Measurements from ENCODE around the gene COL27A1.
A peak's percentile ranks its signal among the peaks of the same experiment; 100 is the strongest.

The COL27A1 gene

DNA sequence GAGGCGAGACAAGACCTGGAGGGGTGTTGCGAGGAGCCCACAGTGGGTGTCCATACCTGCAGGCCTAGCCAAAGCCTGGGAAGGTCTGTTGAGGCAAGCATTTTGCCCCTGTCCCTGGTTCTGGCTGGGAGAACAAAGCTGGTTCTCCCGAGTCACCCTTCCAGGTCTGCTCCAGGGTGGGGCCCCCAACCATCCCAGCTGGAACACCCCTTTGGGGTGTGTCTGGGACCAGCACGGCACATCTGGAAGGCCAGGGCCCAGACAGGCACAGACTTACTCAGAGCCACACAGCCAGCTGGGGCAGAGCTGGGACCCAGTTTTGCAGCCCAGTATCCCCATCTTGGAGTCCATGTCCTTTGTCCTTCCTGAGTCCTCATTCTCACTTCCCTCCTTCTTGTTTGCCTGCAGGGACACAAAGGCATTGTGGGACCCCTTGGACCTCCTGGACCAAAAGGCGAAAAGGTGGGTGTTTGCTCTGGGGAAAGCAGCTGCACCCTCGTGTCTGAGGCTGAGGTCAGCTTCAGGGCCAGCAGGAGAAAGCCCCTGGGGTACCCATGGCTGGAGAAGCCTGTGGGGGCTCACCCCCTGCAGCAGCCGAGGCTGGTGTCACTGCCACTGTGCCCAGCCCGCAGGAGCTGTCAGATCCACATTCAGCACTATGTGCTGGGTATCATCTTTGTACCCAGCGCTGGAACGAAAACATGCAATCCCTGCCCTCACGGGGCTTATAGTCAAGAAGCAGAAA, 129.2 kb downstream of the COL27A1 start:
- DNase-seq (ENCODE audit: low read depth): peak; percentile 19
- TF ChIP-seq, protein P1, sequence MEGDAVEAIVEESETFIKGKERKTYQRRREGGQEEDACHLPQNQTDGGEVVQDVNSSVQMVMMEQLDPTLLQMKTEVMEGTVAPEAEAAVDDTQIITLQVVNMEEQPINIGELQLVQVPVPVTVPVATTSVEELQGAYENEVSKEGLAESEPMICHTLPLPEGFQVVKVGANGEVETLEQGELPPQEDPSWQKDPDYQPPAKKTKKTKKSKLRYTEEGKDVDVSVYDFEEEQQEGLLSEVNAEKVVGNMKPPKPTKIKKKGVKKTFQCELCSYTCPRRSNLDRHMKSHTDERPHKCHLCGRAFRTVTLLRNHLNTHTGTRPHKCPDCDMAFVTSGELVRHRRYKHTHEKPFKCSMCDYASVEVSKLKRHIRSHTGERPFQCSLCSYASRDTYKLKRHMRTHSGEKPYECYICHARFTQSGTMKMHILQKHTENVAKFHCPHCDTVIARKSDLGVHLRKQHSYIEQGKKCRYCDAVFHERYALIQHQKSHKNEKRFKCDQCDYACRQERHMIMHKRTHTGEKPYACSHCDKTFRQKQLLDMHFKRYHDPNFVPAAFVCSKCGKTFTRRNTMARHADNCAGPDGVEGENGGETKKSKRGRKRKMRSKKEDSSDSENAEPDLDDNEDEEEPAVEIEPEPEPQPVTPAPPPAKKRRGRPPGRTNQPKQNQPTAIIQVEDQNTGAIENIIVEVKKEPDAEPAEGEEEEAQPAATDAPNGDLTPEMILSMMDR (IDR thresholded peaks at IDR 0.05; ENCODE audit: insufficient read depth, low read depth, low read length, missing control alignments): no peak
- H3K4me3 ChIP-seq (ENCODE audit: low read length): no peak overlapping the region

DNA sequence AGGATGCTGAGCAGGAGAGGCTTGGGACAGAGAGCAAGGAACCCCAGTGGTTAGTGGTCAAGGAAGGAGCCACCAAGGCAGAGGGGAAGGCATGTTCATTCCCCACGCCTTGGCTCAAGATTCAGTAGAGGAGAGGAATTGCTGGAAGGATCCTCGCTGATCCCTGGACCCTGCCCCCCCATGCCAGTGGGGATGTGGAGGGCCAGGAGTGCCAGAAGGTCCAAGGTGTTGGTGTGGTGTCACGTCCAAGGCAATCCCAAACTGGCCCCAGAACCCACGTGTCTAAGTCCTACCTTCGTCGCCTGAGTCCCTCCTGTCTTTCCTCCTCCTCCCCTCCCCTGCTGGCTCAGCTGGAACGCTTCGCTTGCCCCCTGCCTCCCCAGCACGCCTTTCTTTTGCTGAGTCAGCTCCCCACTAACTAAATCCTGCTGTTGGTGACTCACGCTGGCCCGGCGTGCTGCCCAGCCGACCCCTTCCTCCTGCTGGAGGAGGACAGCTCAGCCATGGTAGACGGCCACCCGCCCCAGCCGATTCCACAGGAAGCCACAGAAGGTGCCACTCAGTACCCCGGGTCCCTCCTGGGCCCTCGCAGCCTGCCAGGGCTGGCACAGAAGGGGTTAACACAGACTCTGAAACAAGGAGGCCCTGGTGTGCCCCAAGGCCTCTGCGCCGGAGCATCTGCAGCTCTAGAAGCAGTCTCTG, 130.0 kb downstream of the COL27A1 start:
- no peak overlapping the region for H3K4me3 ChIP-seq (ENCODE audit: low read length)
- TF ChIP-seq, protein P1 (IDR thresholded peaks at IDR 0.05; ENCODE audit: insufficient read depth, low read depth, low read length, missing control alignments): no peak
- DNase-seq (ENCODE audit: low read depth): peak; percentile 73

DNA sequence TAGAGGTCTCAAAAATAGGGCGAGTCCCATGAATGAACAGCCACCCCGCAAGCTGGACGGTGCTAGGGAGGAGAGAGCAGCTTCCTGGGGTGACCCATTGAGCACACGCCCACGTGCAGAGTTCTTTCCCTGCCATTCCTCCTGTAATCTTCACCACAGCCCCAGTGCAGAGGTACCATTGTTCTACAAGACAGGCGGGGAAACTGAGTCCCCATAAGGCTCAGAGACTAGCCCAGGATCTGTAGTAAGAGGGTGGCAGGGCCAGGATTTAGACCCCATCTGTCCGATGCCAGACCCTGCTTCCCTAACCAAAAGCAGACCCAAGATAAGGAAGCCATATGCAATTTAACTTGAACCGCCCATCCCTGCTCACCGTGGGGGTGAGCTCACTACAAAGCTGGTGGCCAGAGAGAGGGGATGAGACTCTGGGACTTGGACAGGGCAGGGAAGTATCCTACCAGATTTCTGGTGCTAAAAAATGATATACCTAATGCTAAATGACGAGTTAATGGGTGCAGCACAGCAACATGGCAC, 130.9 kb downstream of the COL27A1 start:
- TF ChIP-seq, protein P1 (IDR thresholded peaks at IDR 0.05; ENCODE audit: insufficient read depth, low read depth, low read length, missing control alignments): no peak
- no peak overlapping the region for H3K4me3 ChIP-seq (ENCODE audit: low read length)
- DNase-seq (ENCODE audit: low read depth): no peak

DNA sequence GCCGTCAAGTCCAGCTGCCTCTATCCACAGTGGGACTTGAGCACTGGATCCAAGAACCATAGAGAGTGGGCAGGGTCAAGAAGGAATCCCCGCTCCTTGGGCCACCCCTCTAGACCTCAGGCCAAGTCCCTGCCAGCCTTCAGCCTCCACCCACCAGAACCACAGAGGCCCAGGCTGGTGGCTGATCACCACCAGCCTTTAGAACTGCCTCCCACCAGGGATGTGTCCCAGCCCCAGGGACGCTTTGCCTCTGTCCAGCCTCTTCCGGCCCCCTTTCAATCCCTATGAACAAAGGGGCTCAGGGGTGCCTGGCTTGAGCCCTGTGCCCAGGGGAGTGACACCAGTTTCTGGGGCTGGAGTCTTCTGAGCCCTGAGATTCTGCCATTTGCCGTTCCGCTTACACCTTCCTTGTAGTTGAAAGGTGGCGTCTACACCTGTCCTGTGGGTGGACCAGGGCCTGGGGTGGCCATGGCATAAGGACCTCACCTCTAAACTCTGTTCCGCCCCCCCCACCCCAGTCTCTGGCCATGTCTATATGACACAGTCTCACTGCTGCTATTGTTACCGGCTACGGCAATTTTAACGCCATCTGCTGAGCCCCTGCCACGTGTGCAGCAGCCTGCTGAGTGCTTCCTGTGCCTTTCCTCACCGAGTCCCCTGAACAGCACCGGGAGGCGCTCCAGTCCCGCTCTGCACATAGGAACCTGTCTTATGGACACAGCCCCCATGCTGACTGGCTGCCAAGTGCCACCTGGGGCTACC, 131.8 kb downstream of the COL27A1 start:
- H3K4me3 ChIP-seq (ENCODE audit: low read length): no peak overlapping the region
- TF ChIP-seq, protein P1 (IDR thresholded peaks at IDR 0.05; ENCODE audit: insufficient read depth, low read depth, low read length, missing control alignments): no peak
- DNase-seq (ENCODE audit: low read depth): no peak

DNA sequence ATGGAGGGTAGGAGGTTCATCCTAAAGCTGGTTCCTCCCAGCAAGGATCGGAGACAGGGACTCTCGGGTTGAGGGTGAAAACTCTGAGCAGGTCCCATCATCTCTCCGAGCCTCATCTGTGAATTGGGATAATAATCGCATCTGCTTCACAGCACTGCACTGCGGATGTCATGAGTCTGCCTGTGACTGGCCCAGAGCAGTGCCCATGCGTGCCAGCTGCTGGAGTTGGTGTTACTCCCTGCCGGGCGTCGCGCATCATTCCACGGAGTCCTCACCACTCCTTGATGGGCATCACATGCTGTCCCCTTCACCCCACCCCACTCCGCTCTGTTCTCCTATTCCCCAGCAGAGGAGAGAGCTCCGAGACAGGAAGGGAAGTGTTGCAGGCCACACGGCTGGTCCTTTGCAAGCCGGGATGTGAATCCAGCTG, 132.4 kb downstream of the COL27A1 start:
- TF ChIP-seq, protein P1 (IDR thresholded peaks at IDR 0.05; ENCODE audit: insufficient read depth, low read depth, low read length, missing control alignments): no peak
- no peak overlapping the region for H3K4me3 ChIP-seq (ENCODE audit: low read length)
- DNase-seq (ENCODE audit: low read depth): no peak

DNA sequence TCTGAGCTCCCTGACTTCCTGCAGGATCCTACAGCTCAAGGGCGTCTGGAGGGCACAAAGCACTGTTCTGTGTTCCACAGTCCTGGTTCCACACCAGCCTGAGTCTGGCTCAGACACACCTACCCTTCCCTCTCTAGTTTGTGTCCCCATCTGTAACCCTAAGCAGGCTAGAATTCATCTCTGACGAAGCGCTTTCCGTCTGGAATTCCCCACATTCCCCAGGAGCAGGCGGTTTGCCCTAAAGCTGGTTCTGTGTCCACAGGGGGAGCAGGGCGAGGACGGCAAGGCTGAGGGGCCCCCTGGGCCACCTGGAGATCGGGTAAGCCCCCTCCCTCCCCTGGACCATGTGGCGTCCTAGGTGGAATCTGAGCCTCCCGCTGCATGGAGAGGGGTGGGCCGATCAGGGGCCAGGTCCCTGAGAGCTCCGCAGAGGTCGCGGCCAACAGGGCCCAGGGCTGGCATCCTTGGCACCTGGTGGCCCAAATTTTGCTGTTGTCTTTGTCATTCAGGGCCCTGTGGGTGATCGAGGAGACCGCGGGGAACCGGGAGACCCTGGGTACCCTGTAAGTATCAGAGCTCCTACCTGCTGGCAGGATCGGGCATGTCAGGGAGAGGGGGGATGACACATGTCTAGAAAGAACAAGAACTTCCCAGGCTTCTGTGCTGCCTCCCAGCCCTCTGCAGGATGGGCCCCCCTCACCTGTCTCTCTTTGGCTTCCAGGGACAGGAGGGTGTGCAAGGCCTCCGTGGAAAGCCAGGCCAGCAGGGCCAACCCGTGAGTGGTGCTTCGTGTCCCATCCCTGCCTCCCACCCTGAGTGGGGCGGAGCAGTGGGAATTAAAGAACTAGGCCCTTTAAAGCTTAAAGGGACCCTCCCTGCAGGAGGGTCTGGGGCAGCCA, 133.1 kb downstream of the COL27A1 start:
- TF ChIP-seq, protein P1 (IDR thresholded peaks at IDR 0.05; ENCODE audit: insufficient read depth, low read depth, low read length, missing control alignments): no peak
- H3K4me3 ChIP-seq (ENCODE audit: low read length): no peak overlapping the region
- peak; percentile 91 for DNase-seq (ENCODE audit: low read depth)

Measured in epithelial cell of esophagus (primary cell).